GM12891 (cell line): Measurements from ENCODE around the gene IYD.
A peak's percentile ranks its signal among the peaks of the same experiment; 100 is the strongest.

Source experiments
- DNase-seq: peaks from one replicate; pipeline ENCODE4 v3.0.0; 2011; ENCODE audit warnings: low spot score; ENCODE audit not compliant: insufficient read length
- FAIRE-seq: peaks from 2 replicates; lab custom pipeline; 2011; peaks lifted over from hg19 to GRCh38; lab: Jason Lieb, UNC
- PAX5 ChIP-seq: IDR thresholded peaks from 2 replicates; pipeline ENCODE4 v1.6.1; 2011; ENCODE audit warnings: low read length, moderate library complexity, mild to moderate bottlenecking; ENCODE audit not compliant: insufficient read depth, severe bottlenecking
- POLR2A ChIP-seq: IDR thresholded peaks from 2 replicates; pipeline ENCODE4 v1.6.1; 2011; ENCODE audit warnings: low read depth, low read length, control low read depth
- POLR2AphosphoS5 ChIP-seq: IDR thresholded peaks from 2 replicates; pipeline ENCODE4 v1.6.1; 2011; ENCODE audit warnings: low read depth, low read length, control low read depth
- POU2F2 ChIP-seq: IDR thresholded peaks from 2 replicates; pipeline ENCODE4 v1.6.1; 2011; ENCODE audit warnings: low read depth, mild to moderate bottlenecking, control low read depth, low read length, moderate library complexity
- SPI1 ChIP-seq: IDR thresholded peaks from 2 replicates; pipeline ENCODE4 v1.6.1; 2011; ENCODE audit warnings: low read depth, low read length, control low read depth
- TAF1 ChIP-seq: IDR thresholded peaks from 2 replicates; pipeline ENCODE4 v1.6.1; 2011; ENCODE audit warnings: low read depth, low read length, control low read depth

The IYD gene

GRCh38 chr6:150332939-150333584 is 35.8 kb upstream of the IYD start:
- FAIRE-seq (no peak), DNase-seq (no peak)
- TF ChIP-seq TAF1 (no peak), SPI1 (no peak), POLR2AphosphoS5 (no peak), POLR2A (no peak), PAX5 (no peak), POU2F2 (no peak)

GRCh38 chr6:150333585-150333941 is 35.2 kb upstream of the IYD start:
- TF ChIP-seq POLR2AphosphoS5 (no peak), TAF1 (no peak), POU2F2 (no peak), SPI1 (no peak), PAX5 (no peak), POLR2A (no peak)
- DNase-seq (no peak), FAIRE-seq (no peak)

GRCh38 chr6:150334790-150335783 is 33.7 kb upstream of the IYD start:
- FAIRE-seq (no peak), DNase-seq (peak; percentile 25)
- TF ChIP-seq POLR2A (no peak), SPI1 (no peak), PAX5 (no peak), POU2F2 (no peak), POLR2AphosphoS5 (no peak), TAF1 (no peak)

GRCh38 chr6:150336299-150336698 is 32.5 kb upstream of the IYD start:
- FAIRE-seq (no peak), DNase-seq (no peak)
- TF ChIP-seq POLR2A = no peak
- no peak for TF ChIP-seq POLR2AphosphoS5

- DNase-seq (no peak), FAIRE-seq (no peak)
- TF ChIP-seq PAX5 (no peak), SPI1 (no peak), POLR2A (no peak), POLR2AphosphoS5 (no peak), POU2F2 (no peak), TAF1 (no peak)
Measured at GRCh38 chr6:150336708-150337107, 32.1 kb upstream of the IYD start.

GRCh38 chr6:150342126-150342525 is 26.7 kb upstream of the IYD start:
- TF ChIP-seq POLR2AphosphoS5 (no peak), SPI1 (no peak), PAX5 (no peak), POU2F2 (no peak), TAF1 (no peak), POLR2A (no peak)
- no peak for FAIRE-seq
- DNase-seq = no peak

GRCh38 chr6:150343434-150343833 is 25.4 kb upstream of the IYD start:
- FAIRE-seq (no peak), DNase-seq (no peak)
- no peak for TF ChIP-seq TAF1
- TF ChIP-seq PAX5 = no peak
- no peak for TF ChIP-seq POLR2A
- TF ChIP-seq POU2F2 = no peak
- TF ChIP-seq POLR2AphosphoS5 = no peak
- TF ChIP-seq SPI1 = no peak

GRCh38 chr6:150345781-150346180 is 23.0 kb upstream of the IYD start:
- no peak for TF ChIP-seq POU2F2
- TF ChIP-seq POLR2AphosphoS5 = no peak
- TF ChIP-seq POLR2A = no peak
- TF ChIP-seq TAF1 = no peak
- no peak for TF ChIP-seq PAX5
- no peak for TF ChIP-seq SPI1
- no peak for DNase-seq

GRCh38 chr6:150346346-150346745 is 22.5 kb upstream of the IYD start:
- DNase-seq (no peak), FAIRE-seq (no peak)
- TF ChIP-seq POU2F2 (no peak), TAF1 (no peak), POLR2AphosphoS5 (no peak), SPI1 (no peak)

More at GRCh38 chr6:150345781-150346180, 23.0 kb upstream of the IYD start:
- FAIRE-seq = no peak
